Stimulated activated naive CD4-positive, alpha-beta T cell (primary cell): ENCODE measurements around the gene WNT4.

Experiments
- DNase-seq, 6 experiments: peaks; one replicate each; lab custom pipeline; 2025; lab: John Stamatoyannopoulos, UW

The WNT4 gene

DNA sequence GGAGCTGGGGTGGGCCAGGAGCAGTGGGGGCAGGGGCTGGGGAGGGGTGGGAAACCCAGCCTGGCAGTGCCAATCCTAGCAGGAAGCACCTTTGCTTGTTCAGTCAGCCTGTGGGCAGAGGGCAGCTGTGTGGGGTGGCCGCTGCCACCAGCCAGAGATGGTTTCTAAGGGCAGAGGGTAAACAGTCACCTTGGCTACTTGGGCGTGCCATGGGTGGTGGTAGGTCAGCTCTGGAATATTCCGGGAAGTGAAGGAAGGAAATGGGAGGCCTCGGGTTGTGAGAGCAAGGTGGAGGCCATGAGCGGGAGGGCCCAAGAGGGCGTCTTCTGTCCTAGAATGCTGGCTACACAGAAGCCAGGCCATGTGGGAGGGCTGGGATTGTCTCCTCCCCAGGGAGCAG, 20.7 kb upstream of the WNT4 start:
- no peak for DNase-seq

DNA sequence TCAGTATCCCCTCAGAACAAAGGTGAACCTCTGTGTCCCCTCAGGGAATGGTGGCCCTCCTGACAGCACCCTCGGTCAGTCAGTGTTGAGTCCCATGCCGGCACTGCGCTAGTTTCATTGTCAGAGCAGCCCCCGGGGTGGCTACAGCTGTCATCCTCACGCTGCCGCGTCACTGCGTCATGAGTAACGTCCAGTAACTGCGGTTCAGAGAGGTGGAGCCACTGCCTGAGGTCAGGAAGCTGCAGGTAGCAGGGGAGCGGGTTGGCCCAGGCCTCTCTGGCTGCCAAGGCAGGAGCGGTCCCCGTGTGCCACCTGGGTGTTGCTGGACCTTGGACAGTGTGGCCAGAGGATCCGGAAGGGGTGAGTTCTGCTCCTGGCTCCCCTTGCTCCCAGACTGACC, 20.2 kb upstream of the WNT4 start:
- DNase-seq: no peak

DNA sequence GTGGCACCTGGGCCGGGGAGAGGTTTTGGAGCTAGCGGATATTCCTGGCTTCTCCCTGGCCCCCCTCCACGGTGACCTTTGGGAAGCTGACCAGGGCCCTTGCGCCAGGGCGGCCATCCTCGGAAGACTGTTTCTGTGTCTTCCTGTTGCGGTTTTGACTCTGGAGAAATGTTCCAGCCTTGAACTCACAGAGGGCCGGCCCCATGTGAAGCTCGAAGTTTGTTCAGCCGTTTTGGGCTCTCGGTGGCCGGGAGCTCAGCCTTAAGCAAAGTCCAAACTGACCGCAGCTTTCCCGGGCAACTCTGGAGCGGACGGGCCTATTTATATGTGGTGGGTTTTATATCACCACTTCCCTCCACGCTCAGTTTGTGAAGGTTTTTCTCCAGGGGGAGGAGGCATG, 17.0 kb upstream of the WNT4 start:
- no peak for DNase-seq

DNA sequence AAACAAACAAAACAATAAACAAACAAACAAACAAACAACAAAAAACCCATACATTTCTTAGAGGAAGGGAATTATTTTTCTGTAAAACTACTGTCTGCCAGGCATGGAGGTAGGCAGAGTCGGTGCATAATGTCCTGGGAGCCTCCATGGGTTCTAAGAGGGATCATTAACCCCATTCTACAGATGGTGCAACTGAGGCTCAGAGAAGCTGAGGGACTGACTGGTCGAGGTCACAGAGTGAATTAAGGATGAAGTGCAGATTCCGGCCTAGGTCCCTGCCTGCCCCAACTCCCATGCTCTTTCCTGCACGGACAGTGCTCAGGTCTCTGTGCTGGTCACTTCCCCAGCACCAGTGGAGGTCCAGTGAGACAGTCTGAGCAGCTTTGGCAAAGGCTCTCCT, 15.8 kb upstream of the WNT4 start:
- DNase-seq: no peak

DNA sequence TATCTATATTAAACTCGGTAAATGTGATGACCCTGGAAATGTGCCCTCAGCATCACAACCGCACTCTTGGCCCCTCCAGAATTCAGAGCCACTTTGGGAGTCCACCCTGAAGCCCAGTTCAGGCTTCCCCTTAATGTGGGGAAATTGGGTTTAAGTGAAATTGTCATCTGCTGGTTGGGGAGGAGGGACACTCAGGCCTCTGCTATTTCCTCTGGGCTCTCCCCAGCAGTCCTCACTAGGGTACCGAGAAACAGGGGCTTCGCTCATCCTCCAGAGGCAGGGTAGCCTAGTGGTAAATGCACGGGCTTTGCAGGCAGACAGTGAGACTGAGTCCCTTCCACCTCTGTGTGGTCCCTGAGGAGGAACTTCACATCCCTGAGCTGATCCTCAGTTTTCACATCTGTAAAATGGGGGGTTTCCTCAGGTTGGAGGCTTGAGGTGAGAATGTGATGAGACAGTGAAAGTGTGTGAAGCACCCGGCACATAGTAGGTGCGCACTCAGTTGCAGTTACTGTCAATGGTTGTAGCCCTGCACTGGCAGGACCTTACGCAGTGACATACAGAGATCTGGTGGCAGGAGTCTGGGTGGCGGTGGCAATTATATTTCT, 14.6 kb upstream of the WNT4 start:
- no peak for DNase-seq

DNA sequence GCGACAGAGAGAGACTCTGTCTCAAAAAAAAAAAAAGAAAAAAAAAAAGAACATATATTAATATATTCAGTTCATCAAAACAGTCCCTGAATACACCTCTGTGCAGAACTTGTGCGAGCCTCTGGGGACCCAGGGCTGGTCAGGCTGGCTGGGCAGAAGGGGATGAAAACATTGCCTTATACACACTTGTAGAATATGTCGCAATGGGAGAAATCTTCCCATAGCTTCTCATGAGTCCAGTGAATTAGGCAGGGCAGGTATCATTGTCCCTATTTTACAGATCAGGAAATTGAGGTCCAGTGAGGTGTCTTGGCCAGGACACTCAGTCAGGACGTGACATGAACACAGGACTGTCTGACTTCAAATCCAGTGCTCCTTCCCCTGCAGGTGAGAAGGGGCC, 12.6 kb upstream of the WNT4 start:
- DNase-seq: no peak

DNA sequence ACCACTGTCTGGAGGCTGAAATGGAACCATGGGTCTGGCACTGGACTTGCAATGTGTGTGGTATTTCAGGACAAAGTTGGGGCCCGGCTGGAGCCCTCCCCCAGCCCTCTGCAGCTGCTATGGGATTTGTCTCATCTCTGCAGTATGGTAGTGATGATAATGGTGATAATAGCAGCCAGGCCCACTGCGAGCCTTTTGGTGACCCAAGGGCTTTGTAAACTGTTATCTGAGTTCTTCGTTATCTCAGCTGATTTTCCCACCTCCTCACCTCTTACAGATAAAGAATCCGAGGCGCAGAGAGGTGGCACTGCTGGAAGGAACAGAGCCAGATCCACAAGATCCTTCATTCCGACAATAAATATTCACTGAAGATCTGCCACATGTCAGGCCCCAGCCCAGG, 11.7 kb upstream of the WNT4 start:
- DNase-seq: no peak

DNA sequence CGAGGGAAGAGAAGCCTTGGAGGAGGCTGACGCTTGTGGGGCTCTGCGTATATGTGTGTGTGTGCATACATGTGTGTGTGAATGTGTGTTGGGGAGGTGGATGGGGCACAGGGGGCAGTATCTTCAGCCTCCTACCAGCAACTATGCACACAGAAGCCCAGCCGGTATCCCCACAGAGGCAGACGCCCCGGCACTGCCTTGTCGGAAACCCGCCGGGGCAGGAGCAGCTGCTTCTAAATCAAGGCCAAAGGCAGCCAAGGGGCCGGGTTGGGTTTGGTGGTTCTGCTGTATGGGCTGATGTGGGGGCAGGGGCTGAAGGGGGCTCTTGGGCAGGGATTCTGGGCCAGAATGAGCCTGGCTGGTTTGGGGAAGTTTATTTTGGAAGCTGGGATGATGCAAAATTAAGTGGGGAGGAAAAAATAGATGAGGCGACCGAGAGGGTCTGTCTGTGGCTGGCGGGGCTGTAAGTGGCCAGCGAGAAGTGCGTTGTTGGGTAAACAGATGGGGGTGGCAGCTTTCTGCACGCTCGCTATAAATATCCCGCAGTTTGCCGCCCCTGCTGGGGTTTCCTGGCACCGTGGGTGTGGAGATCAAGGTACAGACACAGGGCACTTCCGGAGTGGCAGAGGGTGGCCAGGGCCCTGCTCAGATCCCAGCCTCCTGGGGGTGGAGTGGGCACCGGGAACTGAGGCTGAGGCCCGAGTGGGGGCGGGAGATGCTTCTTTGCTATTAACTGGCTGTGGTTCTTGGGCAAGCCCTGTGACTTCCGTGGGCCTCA, 11.0 kb upstream of the WNT4 start:
- DNase-seq: no peak

DNA sequence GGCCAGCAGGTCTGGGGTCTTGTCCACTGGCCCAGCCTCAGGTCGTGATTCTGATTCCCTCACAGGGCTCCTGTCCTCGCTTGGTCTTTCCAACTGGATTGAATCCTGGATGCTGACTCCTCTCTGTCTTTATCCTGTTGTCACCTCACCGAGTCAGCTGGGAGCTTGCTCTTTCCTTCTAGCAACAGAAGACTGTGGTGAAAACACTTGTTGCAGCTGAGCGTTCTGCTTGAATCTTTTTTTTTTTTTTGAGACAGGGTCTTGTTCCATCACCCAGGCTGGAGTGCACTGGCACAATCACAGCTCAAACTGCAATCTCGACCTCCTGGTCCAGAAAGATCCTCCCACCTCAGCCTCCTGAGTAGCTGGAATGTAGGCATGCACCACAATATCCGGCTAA, 8.0 kb upstream of the WNT4 start:
- no peak for DNase-seq

DNA sequence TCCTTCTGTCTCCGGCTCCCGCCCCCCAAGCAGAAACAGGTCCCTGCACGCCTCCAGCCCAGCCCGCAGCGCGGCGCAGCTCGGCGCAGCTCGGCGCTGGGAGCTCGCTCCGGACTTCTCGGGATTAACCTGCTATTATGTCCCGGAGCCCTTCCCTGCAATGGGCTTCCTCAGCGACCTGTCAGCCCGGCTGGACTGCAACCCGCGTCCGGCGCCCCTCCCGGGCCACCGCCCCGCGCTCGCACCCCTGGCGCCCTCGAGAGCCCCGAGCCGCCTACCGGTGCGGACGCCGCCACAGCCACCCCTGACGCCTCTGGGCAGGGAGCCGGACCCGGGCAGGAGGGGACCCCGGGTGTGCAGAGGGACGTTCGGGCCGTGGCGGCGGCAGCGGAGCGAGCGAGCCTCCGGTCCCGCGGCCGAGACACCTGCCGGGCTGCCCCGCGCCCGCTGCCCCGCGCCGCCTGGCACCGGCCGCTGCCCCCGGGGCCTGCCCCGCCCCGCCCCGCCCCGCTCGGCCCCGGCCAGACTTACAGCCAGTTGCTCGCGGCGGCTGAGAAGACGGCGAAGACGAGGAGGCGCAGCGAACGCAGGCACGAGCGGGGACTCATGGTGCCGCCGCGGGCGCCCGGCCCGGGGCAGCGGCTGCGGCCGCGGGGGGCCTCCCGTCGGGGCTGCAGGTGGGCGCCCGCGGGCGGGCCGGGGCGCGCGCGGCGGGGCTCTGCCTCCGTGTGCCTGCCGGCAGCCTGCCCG, 407 bp downstream of the WNT4 start:
- DNase-seq: peak in 1 of 6 experiments; percentile 12

DNA sequence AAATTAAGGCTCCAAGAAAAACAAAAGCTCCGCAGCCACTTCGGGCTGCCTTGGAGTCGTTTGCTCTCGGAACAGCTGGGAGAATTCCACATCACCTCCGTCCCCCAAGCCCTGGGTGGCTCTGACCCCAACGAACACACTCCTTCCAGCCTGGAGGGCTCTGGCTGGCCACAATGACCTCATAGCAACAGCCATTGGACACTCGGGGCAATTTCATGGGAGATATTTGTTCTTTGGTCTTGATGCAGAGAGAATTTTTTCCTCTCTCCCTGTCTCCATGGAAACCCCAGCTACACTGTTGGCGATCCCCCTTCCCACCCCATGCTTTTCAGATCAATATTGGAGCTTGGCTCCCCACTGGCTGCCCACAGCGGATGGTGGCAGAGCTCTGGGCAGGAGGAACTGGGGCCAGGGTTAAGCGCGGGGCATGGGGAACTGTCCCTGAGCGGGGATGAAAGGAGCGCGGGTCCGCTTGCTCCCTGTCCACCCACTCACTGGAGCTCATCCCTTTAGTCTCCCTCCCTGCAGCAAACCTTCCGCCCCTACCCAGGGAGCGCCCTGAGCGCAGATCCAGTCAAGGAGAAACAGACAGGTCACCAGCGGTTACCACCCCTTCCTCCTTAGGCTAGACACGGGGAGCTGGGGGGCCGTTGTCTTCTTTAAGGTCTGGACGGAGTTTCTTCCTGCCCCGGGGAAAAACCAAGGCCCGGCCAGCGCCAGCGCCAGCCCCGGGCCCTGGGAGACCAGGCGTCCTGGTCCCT, 1.2 kb downstream of the WNT4 start:
- DNase-seq: no peak

DNA sequence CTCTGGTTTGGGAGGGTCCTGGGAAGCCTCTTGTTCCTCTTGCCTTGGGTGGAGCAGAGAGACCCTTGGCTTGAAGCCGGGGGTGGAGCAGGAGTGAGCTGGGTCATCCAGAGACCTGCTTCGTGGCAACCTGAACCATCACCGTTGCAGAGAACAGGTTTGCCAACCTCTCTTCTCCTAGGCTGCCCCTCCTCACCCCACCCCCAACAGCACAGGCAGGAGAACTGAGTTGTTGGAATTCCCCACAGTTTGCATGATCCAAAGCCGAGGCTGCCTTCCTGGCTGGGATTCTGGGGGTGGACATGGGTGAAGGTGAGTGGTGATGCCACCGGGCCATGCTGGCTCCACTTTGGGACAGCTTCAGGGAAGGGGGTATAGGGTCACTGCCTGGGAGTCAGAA, 2.2 kb downstream of the WNT4 start:
- DNase-seq: no peak

DNA sequence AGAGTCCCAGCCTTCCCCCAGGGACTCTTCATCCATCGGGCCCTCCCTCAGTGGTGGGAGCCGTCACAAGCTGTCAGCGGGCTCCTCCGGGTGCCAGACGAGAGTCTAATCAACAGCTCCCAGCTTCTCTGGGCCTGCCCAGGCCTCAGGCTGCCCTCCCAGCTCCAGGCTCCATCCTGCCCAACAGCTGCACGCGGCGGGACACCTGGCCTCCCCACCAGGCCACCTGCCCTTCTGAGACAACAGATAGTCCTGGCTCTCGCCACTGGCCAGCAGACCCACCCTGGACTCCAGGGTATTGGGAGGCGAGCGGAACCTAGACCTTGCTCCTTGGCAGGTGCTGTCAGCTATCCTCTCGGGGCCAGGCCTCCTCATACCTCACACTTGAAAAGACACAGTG, 3.1 kb downstream of the WNT4 start:
- DNase-seq: no peak

DNA sequence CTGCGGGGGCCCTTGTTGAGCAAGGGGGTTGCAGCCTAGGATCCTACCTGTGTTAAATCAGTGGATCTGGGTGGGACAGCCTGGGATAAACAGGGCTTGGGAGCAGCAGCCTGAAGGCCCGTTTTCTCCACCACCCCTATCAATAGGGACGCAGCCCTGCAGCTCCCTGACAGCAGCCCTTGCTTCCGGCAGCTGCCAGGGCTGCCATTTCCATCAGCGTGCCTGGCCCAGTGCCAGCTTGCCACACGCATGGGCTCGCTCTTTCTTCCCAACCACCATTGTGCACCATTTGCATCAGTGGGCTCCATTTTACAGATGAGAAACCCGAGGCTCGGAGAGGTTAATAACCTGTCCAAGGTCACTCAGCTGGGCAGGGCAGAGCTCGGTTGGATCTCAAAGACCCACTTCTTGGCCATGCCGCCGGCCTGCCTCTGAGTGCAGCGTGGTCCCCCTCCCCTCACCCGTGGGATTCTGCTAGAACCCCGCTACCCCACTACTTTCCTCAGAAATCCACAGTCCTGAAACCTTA, 3.8 kb downstream of the WNT4 start:
- DNase-seq: no peak

DNA sequence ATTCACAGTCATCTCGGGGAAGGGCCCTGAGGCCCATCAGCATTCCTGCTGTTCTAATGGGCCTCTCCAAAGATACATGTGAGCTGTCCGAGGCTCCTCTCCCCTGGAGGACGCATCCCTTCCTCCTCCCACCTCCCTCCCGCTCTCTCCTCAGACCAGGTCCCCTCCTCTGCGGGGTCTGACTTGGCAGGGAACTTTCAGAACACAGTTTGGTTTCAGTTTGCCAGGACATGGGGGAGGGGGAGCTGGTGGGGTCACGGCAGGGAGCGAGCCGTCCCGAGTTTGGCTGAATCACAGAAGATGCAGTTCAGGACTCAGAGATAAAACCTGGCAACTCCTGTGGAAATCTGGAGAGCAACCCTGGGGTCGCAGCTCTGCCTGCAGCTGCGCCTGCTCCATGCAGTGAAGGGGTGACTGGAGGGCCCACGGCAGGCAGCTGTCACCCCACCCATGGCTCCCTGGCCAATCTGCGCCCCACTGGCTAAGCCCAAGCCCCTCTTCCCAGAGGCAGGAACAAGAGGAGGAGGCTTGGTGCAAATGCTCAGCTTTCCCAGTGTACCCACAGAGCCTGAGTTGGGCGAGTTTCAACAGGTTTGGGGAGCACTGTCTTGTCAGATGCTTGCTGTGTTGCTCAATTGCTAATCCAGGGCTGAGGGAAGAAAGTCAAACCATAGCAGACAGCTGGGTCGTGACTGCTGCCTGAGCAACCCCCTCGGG, 5.7 kb downstream of the WNT4 start:
- no peak for DNase-seq

DNA sequence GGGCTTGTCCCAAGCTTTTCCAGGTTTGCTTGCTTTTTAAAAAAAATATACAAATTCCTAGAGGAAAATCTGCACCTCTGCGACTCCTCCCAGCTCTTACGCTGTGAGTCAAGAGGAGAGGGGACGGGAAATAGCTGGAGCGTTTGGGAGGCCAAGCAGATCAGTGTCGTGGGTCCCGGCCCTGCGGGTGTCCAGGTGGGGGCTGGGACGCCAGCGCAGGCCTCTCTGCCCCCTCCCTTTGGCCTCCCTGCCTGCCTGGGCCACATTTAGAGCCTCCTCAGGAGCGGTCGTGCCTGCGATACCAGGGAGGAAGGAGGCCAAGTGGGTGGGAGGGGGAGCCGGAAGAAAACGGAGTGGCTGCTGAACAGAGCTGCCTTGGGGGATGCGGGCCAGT, 9.0 kb downstream of the WNT4 start:
- DNase-seq: no peak

DNA sequence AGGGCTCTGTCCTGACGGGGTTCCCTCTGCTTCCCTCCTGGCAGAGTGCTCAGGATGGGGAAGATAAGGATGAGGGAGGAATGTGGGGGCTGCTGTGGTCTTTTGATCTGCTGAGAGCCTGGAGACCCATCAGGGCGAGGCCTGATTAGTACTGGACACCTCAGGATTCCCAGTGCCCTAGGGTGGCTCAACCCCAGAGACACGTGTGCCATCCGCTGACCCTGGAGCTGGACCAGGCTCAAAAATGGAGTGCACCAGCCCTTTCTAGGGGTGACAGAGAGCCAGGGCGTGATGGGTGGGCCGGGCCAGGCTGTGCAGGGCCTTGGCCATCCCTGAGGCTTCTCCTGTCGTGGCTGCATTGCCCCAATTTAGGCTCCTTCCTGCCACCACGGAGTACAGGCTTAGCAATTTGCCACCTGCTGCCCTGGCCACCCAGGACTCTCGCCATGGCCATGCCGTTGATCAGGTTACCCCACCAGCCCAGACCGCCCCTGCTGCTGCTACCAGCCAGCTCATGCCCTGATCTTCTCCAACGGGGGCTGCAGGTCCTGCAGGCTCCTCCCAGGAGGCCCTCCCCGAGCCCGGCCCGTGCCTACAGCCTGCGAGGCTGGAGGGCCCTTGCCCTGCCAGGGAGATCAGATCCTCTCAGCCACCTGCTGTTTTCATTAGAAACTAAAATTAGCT, 9.5 kb downstream of the WNT4 start:
- DNase-seq: no peak

DNA sequence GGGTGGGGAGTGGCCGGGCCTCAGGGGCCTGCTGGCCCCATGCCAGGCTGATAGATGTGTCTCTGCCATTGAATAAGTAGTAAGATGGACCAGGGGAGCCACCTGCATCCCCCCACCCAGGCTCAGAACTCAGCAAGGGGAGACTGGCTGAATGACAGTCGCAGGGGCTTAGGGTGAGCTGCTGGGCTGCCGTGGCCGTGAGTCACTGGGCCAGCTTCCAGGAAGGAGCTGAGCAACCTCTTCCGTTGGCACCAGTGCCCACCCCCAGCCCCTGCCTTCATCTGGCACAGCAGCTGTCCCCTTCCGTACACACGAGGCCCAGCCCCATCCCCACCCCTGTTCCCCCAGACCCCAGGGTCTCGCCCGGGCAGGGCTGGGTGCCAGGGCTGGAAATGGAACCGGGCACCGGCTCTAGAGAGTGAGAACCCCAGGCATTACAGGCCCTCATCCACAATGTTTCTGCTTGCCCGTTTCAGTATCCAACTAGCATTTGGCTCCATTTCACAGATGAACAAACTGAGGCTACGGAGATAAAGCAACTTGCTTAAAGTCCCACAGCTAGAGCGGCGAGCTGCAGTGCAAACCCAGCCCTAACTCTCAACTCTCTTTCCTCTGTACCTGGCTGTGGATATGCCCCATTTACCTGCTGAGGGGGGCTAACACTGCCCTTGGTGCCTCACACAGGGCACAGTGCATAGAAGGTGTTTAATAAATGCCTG, 10.2 kb downstream of the WNT4 start:
- no peak for DNase-seq

DNA sequence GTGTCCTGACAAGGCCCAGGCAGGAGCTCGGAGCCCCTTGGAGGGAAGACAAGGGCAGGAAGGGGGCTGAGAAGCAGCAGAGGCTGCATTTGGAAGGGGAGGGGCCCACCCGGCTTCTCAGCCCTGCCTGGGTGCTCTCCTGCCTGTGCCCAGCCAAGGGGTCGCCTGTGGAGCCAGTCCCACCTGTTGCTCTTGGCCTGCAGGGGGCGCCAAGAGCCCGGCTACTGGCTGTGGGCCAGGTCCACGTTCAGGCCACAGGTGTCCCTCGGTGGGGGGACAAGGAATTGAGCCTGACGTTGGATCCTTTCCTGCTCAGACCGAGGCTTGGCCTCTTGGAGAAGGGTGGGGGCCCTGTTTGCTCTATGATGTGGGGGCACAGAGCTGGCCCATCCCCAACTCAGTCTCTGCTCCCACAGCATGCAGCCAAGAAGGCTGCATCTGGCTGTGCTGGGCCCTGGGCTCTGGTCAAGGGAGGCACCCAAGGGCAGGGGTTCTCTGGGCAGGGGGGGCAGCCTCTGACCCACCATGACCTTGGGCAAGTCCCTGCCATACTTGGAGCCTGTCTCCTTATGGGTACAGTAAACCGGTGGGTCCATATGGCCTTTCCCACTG, 10.9 kb downstream of the WNT4 start:
- peak in 5 of 6 experiments; percentile 26 to 40 (median 30) for DNase-seq

DNA sequence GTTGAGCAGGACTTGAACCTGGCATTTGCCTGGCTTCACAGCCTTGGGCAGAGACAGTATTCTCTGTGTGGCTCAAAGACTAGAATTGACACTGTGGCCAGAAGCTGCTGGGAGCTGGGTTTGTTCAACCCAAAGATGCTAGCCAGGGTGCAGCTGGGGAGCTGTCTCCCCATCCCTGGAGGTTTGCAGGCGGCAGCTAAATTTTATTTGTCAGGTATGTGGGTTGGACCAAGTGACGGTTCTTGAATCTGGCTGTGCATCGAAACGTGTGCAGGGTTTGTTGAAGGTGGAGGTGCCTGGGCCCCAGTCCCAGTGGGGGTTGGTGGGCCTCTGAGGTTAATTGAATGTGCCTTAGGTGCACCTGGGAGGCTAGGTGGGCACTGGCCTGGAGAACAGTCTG, 11.8 kb downstream of the WNT4 start:
- DNase-seq: no peak
